Measurements from ENCODE around the gene ELMOD3. TPM values are rescaled to one million over a fixed set of nuclear protein-coding genes. Genes with fewer than 3 reads are reported as not detected.
"Not testable (repeated sequence)": the region's sequence is repeated elsewhere in the genome, so short reads cannot be mapped to it uniquely, and the experiment has no call there.

ELMOD3 gene
- polyA plus RNA-seq, 1 donor (not counting 4 experiments of a cell fraction or from before 2014, with no cell fraction given): 20.1 TPM

GRCh38 chr2:85378257-85378656, 23.7 kb downstream of the ELMOD3 start:
- no peaks in the 10 kb centered on the region for H4K20me1 ChIP-seq (ENCODE audit: control insufficient read depth, extremely low read depth, insufficient read depth, low read length)
- FAIRE-seq: no peak
- no peaks in the 10 kb centered on the region for H3K36me3 ChIP-seq (ENCODE audit: control insufficient read depth in 2 of 2, extremely low read depth in 1 of 2, insufficient read depth in 2 of 2, low read length in 2 of 2)
- no peaks in the 10 kb centered on the region for H3K79me2 ChIP-seq (ENCODE audit: control insufficient read depth, insufficient read depth, low read length)
- no peak overlapping the region for H3K9ac ChIP-seq (ENCODE audit: control insufficient read depth, extremely low read depth, insufficient read depth, low read length)
- H3K9me3 ChIP-seq (ENCODE audit: control insufficient read depth, low read depth, low read length): no peaks in the 10 kb centered on the region
- peaks cover 33% of the 10 kb centered on the region for H3K4me1 ChIP-seq (ENCODE audit: control insufficient read depth, extremely low read depth, insufficient read depth, low read length)
- no peak overlapping the region for H2AFZ ChIP-seq (ENCODE audit: control insufficient read depth, low read length)
- H3K27ac ChIP-seq (ENCODE audit: control insufficient read depth, insufficient read depth, low read length): peak overlapping the region; percentile 24
- dilution Hi-C loops (cut with MboI; ENCODE audit: extremely low pct_ligation_motif_present, low sequenced_read_pairs): no loop called here
- no peaks in the 10 kb centered on the region for H3K27me3 ChIP-seq (ENCODE audit: control insufficient read depth, extremely low read depth, insufficient read depth, low read length)
- DNase-seq (ENCODE audit: low read depth, low spot score): no peak
- TF ChIP-seq EZH2 (IDR thresholded peaks at IDR 0.05; ENCODE audit: low read length): no peak
- TF ChIP-seq CTCF (optimal IDR thresholded peaks at IDR 0.05 in 1 of 3, IDR thresholded peaks at IDR 0.05 in 1 of 3, conservative IDR thresholded peaks at IDR 0.05 in 1 of 3; ENCODE audit: extremely low read depth in 1 of 3, insufficient read depth in 2 of 3, low read length in 3 of 3): no peak
- peak overlapping the region in 1 of 3 experiments; percentile 27 for H3K4me3 ChIP-seq (ENCODE audit: control insufficient read depth in 2 of 3, extremely low read depth in 1 of 3, insufficient read depth in 2 of 3, low read depth in 1 of 3, low read length in 3 of 3)
- no peaks in the 10 kb centered on the region for H3K9me1 ChIP-seq (ENCODE audit: control insufficient read depth, extremely low read depth, insufficient read depth, low read length)
- peak overlapping the region; percentile 52 for H3K4me2 ChIP-seq (ENCODE audit: control insufficient read depth, extremely low read depth, insufficient read depth, low read depth, low read length)

GRCh38 chr2:85380048-85380447, 25.5 kb downstream of the ELMOD3 start:
- H3K4me3 ChIP-seq (ENCODE audit: control insufficient read depth in 2 of 3, extremely low read depth in 1 of 3, insufficient read depth in 2 of 3, low read depth in 1 of 3, low read length in 3 of 3): no peak overlapping the region
- H3K9me3 ChIP-seq (ENCODE audit: control insufficient read depth, low read depth, low read length): no peaks in the 10 kb centered on the region
- no peaks in the 10 kb centered on the region for H4K20me1 ChIP-seq (ENCODE audit: control insufficient read depth, extremely low read depth, insufficient read depth, low read length)
- no peak overlapping the region for H2AFZ ChIP-seq (ENCODE audit: control insufficient read depth, low read length)
- peaks cover 30% of the 10 kb centered on the region for H3K4me1 ChIP-seq (ENCODE audit: control insufficient read depth, extremely low read depth, insufficient read depth, low read length)
- no peak overlapping the region for H3K9ac ChIP-seq (ENCODE audit: control insufficient read depth, extremely low read depth, insufficient read depth, low read length)
- H3K36me3 ChIP-seq (ENCODE audit: control insufficient read depth in 2 of 2, extremely low read depth in 1 of 2, insufficient read depth in 2 of 2, low read length in 2 of 2): peaks cover 3 to 5% of the 10 kb centered on the region in 2 experiments
- no peaks in the 10 kb centered on the region for H3K79me2 ChIP-seq (ENCODE audit: control insufficient read depth, insufficient read depth, low read length)
- TF ChIP-seq CTCF (optimal IDR thresholded peaks at IDR 0.05 in 1 of 3, IDR thresholded peaks at IDR 0.05 in 1 of 3, conservative IDR thresholded peaks at IDR 0.05 in 1 of 3; ENCODE audit: extremely low read depth in 1 of 3, insufficient read depth in 2 of 3, low read length in 3 of 3) (no peak), EZH2 (IDR thresholded peaks at IDR 0.05; ENCODE audit: low read length) (no peak)
- DNase-seq (ENCODE audit: low read depth, low spot score) (no peak), FAIRE-seq (no peak)
- H3K4me2 ChIP-seq (ENCODE audit: control insufficient read depth, extremely low read depth, insufficient read depth, low read depth, low read length): no peak overlapping the region
- no peaks in the 10 kb centered on the region for H3K9me1 ChIP-seq (ENCODE audit: control insufficient read depth, extremely low read depth, insufficient read depth, low read length)
- dilution Hi-C loops (cut with MboI; ENCODE audit: extremely low pct_ligation_motif_present, low sequenced_read_pairs): no loop called here
- H3K27me3 ChIP-seq (ENCODE audit: control insufficient read depth, extremely low read depth, insufficient read depth, low read length): no peaks in the 10 kb centered on the region
- H3K27ac ChIP-seq (ENCODE audit: control insufficient read depth, insufficient read depth, low read length): no peak overlapping the region

- FAIRE-seq; H2AFZ ChIP-seq (ENCODE audit: control insufficient read depth, low read length); H3K9me1 ChIP-seq (ENCODE audit: control insufficient read depth, extremely low read depth, insufficient read depth, low read length); H3K9me3 ChIP-seq (ENCODE audit: control insufficient read depth, low read depth, low read length); H3K4me3 ChIP-seq (ENCODE audit: control insufficient read depth in 2 of 3, extremely low read depth in 1 of 3, insufficient read depth in 2 of 3, low read depth in 1 of 3, low read length in 3 of 3); H3K4me2 ChIP-seq (ENCODE audit: control insufficient read depth, extremely low read depth, insufficient read depth, low read depth, low read length); H3K9ac ChIP-seq (ENCODE audit: control insufficient read depth, extremely low read depth, insufficient read depth, low read length); H3K79me2 ChIP-seq (ENCODE audit: control insufficient read depth, insufficient read depth, low read length); H3K4me1 ChIP-seq (ENCODE audit: control insufficient read depth, extremely low read depth, insufficient read depth, low read length); H3K27ac ChIP-seq (ENCODE audit: control insufficient read depth, insufficient read depth, low read length); H4K20me1 ChIP-seq (ENCODE audit: control insufficient read depth, extremely low read depth, insufficient read depth, low read length); H3K27me3 ChIP-seq (ENCODE audit: control insufficient read depth, extremely low read depth, insufficient read depth, low read length); dilution Hi-C loops (cut with MboI; ENCODE audit: extremely low pct_ligation_motif_present, low sequenced_read_pairs); DNase-seq (ENCODE audit: low read depth, low spot score): not testable (repeated sequence)
- peaks cover 7 to 13% of the 10 kb centered on the region in 2 experiments for H3K36me3 ChIP-seq (ENCODE audit: control insufficient read depth in 2 of 2, extremely low read depth in 1 of 2, insufficient read depth in 2 of 2, low read length in 2 of 2)
Measured at GRCh38 chr2:85383151-85383550, 28.6 kb downstream of the ELMOD3 start.

Measured in keratinocyte (primary cell).